ENCODE measurements around the gene SLC25A51. TPM values are rescaled to one million over a fixed set of nuclear protein-coding genes. Genes with fewer than 3 reads are reported as not detected.

SLC25A51 gene
- total RNA-seq, 2 donors from 2014 or later, result 15.8 to 17.2 TPM

GRCh38 chr9:37944266-37944650 is 40.3 kb upstream of the SLC25A51 start:
- Histone ChIP-seq H3K27ac (ENCODE audit: low read depth, low read length) (no peak overlapping the region), H3K4me3 (ENCODE audit: low read length) (no peak overlapping the region), H3K4me1 (ENCODE audit: control insufficient read depth, insufficient read depth, low read length) (no peaks in the 10 kb centered on the region), H3K9ac (ENCODE audit: extremely low read depth, low read length, poor library complexity, severe bottlenecking) (no peak overlapping the region), H3K9me3 (ENCODE audit: control insufficient read depth, low read length) (no peaks in the 10 kb centered on the region), H3K36me3 (ENCODE audit: control insufficient read depth, insufficient read depth, low read length) (peaks cover 87% of the 10 kb centered on the region), H3K27me3 (ENCODE audit: control insufficient read depth, insufficient read depth, low read length, poor library complexity, severe bottlenecking) (no peaks in the 10 kb centered on the region)
- peaks cover 59% of the 10 kb centered on the region for H3K36me3 Mint-ChIP-seq (ENCODE audit: low read depth)
- H3K4me3 Mint-ChIP-seq, result no peak overlapping the region
- H3K27ac Mint-ChIP-seq, result no peak overlapping the region
- H3K4me1 Mint-ChIP-seq, result no peaks in the 10 kb centered on the region
- no peak for TF ChIP-seq CTCF (conservative IDR thresholded peaks at IDR 0.05)
- no peak for DNase-seq
- no peaks in the 10 kb centered on the region for H3K27me3 Mint-ChIP-seq (ENCODE audit: insufficient read depth)
- H3K9me3 Mint-ChIP-seq, result no peaks in the 10 kb centered on the region
- WGBS, 2 experiments (ENCODE audit: insufficient coverage in 1 of 2, insufficient read length in 1 of 2), result 86 to 95% methylated on average over 4 to 7 of the region's 7 CpGs

- no peak for TF ChIP-seq CTCF (conservative IDR thresholded peaks at IDR 0.05)
- peaks cover 58% of the 10 kb centered on the region for H3K36me3 Mint-ChIP-seq (ENCODE audit: low read depth)
- Histone ChIP-seq H3K9ac (ENCODE audit: extremely low read depth, low read length, poor library complexity, severe bottlenecking) (no peak overlapping the region), H3K27me3 (ENCODE audit: control insufficient read depth, insufficient read depth, low read length, poor library complexity, severe bottlenecking) (no peaks in the 10 kb centered on the region), H3K27ac (ENCODE audit: low read depth, low read length) (peak overlapping the region; percentile 40), H3K4me1 (ENCODE audit: control insufficient read depth, insufficient read depth, low read length) (peaks cover 2% of the 10 kb centered on the region), H3K4me3 (ENCODE audit: low read length) (no peak overlapping the region), H3K36me3 (ENCODE audit: control insufficient read depth, insufficient read depth, low read length) (peaks cover 90% of the 10 kb centered on the region), H3K9me3 (ENCODE audit: control insufficient read depth, low read length) (no peaks in the 10 kb centered on the region)
- no peaks in the 10 kb centered on the region for H3K27me3 Mint-ChIP-seq (ENCODE audit: insufficient read depth)
- H3K4me3 Mint-ChIP-seq, result no peak overlapping the region
- H3K9me3 Mint-ChIP-seq, result no peaks in the 10 kb centered on the region
- no peak for DNase-seq
- H3K4me1 Mint-ChIP-seq, result no peaks in the 10 kb centered on the region
- H3K27ac Mint-ChIP-seq, result peak overlapping the region; percentile 69
- 85 to 93% methylated on average over 9 to 12 of the region's 12 CpGs for WGBS, 2 experiments (ENCODE audit: insufficient coverage in 1 of 2, insufficient read length in 1 of 2)
These were observed 39.7 kb upstream of the SLC25A51 start for GRCh38 chr9:37943345-37944265.

- Histone ChIP-seq H3K27me3 (ENCODE audit: control insufficient read depth, insufficient read depth, low read length, poor library complexity, severe bottlenecking) (no peaks in the 10 kb centered on the region), H3K27ac (ENCODE audit: low read depth, low read length) (peak overlapping the region; percentile 80), H3K9ac (ENCODE audit: extremely low read depth, low read length, poor library complexity, severe bottlenecking) (no peak overlapping the region), H3K4me1 (ENCODE audit: control insufficient read depth, insufficient read depth, low read length) (peaks cover 11% of the 10 kb centered on the region), H3K4me3 (ENCODE audit: low read length) (no peak overlapping the region), H3K9me3 (ENCODE audit: control insufficient read depth, low read length) (no peaks in the 10 kb centered on the region), H3K36me3 (ENCODE audit: control insufficient read depth, insufficient read depth, low read length) (peaks cover 89% of the 10 kb centered on the region)
- Mint-ChIP-seq H3K9me3 (no peaks in the 10 kb centered on the region), H3K4me1 (no peaks in the 10 kb centered on the region), H3K4me3 (no peak overlapping the region), H3K36me3 (ENCODE audit: low read depth) (peaks cover 58% of the 10 kb centered on the region), H3K27ac (peak overlapping the region; percentile 7), H3K27me3 (ENCODE audit: insufficient read depth) (no peaks in the 10 kb centered on the region)
- WGBS, 2 experiments (ENCODE audit: insufficient coverage in 1 of 2, insufficient read length in 1 of 2), result 92 to 93% methylated on average over 9 to 12 of the region's 12 CpGs
- TF ChIP-seq CTCF (conservative IDR thresholded peaks at IDR 0.05), result no peak
- DNase-seq, result no peak
These were observed 38.9 kb upstream of the SLC25A51 start for GRCh38 chr9:37942621-37943344.
